ENCODE measurements around the gene DDX56. TPM values are rescaled to one million over a fixed set of nuclear protein-coding genes. Genes with fewer than 3 reads are reported as not detected.

Gene DDX56
- total RNA-seq, 1 donor from 2014 or later, result 99.7 TPM

GRCh38 chr7:44536090-44536489 lies 37.6 kb downstream of the DDX56 start:
- ChIA-PET CTCF (no interaction called here), POLR2A (no interaction called here)
- Mint-ChIP-seq H3K27me3 (no peaks in the 10 kb centered on the region), H3K4me3 (no peak overlapping the region), H3K36me3 (ENCODE audit: low read depth) (no peaks in the 10 kb centered on the region), H3K4me1 (peaks cover 2% of the 10 kb centered on the region), H3K27ac (no peak overlapping the region), H3K9me3 (no peaks in the 10 kb centered on the region)
- no peak for ATAC-seq (ENCODE audit: low read depth)
- no peak for DNase-seq
- intact Hi-C loops (cut with micrococcal nuclease), result no loop called here
- TF ChIP-seq, protein P1, sequence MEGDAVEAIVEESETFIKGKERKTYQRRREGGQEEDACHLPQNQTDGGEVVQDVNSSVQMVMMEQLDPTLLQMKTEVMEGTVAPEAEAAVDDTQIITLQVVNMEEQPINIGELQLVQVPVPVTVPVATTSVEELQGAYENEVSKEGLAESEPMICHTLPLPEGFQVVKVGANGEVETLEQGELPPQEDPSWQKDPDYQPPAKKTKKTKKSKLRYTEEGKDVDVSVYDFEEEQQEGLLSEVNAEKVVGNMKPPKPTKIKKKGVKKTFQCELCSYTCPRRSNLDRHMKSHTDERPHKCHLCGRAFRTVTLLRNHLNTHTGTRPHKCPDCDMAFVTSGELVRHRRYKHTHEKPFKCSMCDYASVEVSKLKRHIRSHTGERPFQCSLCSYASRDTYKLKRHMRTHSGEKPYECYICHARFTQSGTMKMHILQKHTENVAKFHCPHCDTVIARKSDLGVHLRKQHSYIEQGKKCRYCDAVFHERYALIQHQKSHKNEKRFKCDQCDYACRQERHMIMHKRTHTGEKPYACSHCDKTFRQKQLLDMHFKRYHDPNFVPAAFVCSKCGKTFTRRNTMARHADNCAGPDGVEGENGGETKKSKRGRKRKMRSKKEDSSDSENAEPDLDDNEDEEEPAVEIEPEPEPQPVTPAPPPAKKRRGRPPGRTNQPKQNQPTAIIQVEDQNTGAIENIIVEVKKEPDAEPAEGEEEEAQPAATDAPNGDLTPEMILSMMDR (IDR thresholded peaks at IDR 0.05), result no peak

- Mint-ChIP-seq H3K27me3 (no peaks in the 10 kb centered on the region), H3K4me3 (no peak overlapping the region), H3K36me3 (ENCODE audit: low read depth) (no peaks in the 10 kb centered on the region), H3K4me1 (peaks cover 5% of the 10 kb centered on the region), H3K9me3 (no peaks in the 10 kb centered on the region), H3K27ac (no peak overlapping the region)
- ATAC-seq (ENCODE audit: low read depth) (no peak), DNase-seq (no peak)
- TF ChIP-seq, protein P1 (IDR thresholded peaks at IDR 0.05), result no peak
- CTCF ChIA-PET, result no interaction called here
- POLR2A ChIA-PET, result no interaction called here
- intact Hi-C loops (cut with micrococcal nuclease), result no loop called here
Measured at GRCh38 chr7:44535348-44536064, 38.2 kb downstream of the DDX56 start.

DNA sequence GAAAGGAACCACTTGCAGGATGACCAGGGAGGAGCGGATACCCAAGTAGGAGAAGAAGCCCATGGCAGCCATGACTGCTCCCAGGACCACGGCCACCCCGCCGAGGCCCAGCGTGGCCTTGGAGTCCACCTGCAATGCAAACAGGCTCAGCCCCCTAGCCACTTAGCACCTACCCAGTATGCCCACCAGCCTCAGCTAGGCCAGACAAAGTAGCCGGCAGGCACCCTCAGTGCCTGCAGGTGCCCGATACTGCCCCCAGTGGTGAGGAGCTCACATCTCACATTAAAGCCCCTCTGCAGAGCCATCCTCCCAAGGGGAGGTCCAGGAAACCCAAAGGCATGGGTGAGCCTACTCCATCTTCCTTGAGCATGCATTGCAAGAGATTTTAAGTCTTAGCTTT lies 39.2 kb downstream of the DDX56 start:
- intact Hi-C loops (cut with micrococcal nuclease), result no loop called here
- ATAC-seq (ENCODE audit: low read depth) (peak; percentile 61), DNase-seq (peak; percentile 22)
- TF ChIP-seq, protein P1 (IDR thresholded peaks at IDR 0.05), result no peak
- H3K27me3 Mint-ChIP-seq, result no peaks in the 10 kb centered on the region
- no peaks in the 10 kb centered on the region for H3K9me3 Mint-ChIP-seq
- H3K4me3 Mint-ChIP-seq, result no peak overlapping the region
- H3K4me1 Mint-ChIP-seq, result peaks cover 5% of the 10 kb centered on the region
- H3K27ac Mint-ChIP-seq, result no peak overlapping the region
- ChIA-PET POLR2A (interaction anchor here (0.6 kb wide), 1 partner anchor 44 kb away, joined by 3 read pairs; no protein-coding TSS in a partner anchor), CTCF (interaction anchor here (0.6 to 1.0 kb wide), 2 partner anchors 12 to 44 kb away, joined by 3 read pairs; partner anchors contain the start of gene NUDCD3)
- H3K36me3 Mint-ChIP-seq (ENCODE audit: low read depth), result no peaks in the 10 kb centered on the region

DNA sequence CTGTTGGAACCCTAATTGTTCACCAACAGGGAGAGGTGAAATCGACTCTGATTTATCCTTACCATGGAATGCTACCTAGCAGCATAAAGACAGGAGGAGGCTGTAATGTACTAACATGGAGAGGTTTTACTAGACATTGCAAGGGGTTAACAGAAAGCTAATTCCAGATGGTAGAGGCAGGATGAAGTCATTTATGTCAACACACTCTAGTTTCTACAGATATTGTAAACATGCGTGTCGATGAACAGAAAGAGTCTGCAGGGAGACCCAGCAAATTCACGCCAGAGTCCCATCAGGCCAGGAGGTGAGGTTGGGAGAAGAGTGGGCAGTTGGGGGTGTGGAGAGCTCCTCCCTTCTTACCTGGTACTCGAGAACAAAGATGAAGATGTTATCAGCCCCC lies 39.6 kb downstream of the DDX56 start:
- Mint-ChIP-seq H3K27ac (no peak overlapping the region), H3K36me3 (ENCODE audit: low read depth) (no peaks in the 10 kb centered on the region), H3K27me3 (no peaks in the 10 kb centered on the region), H3K4me1 (peaks cover 5% of the 10 kb centered on the region), H3K9me3 (no peaks in the 10 kb centered on the region), H3K4me3 (no peak overlapping the region)
- ChIA-PET POLR2A (interaction anchor here (0.6 kb wide), 1 partner anchor 45 kb away, joined by 3 read pairs; no protein-coding TSS in a partner anchor), CTCF (interaction anchor here (0.6 to 1.0 kb wide), 2 partner anchors 12 to 44 kb away, joined by 3 read pairs; partner anchors contain the start of gene NUDCD3)
- TF ChIP-seq, protein P1 (IDR thresholded peaks at IDR 0.05), result no peak
- intact Hi-C loops (cut with micrococcal nuclease), result no loop called here
- no peak for DNase-seq
- ATAC-seq (ENCODE audit: low read depth), result no peak

DNA sequence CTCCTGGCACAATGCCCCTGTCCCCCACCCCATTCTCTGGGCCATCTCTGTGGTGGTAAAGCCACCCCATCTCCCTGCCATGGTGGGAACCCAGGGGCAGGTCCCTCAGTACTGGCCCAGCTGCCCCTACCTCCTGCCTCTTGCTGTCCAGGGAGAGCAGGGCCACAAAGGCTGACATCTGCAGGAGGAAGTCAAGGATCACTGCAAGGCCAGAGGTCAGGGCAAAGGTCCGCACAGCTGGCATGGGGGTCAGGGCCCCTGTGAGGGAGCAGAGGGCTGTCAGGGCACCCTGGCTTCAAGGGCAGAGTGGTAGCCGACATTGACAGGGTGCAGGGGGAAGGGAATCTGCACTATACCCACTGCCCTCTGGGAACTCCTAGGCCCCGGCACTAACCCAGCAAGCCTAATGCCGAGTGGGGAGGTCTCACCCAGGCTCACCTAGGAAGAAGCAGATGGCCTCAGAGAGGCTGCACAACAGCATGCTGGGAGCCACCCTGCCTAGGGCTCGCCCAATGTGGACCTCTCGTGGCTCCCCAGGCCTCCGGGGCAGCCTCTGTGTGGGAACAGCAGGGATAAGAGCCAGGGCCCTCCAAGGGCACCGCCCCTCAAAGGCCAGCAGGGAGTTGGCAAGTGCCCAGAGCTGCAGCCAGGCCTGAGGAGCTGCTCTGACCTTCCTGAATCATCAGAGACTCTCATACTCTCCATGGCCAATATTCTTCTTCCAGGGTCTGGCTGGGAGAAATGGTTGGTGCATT lies 40.2 kb downstream of the DDX56 start:
- Mint-ChIP-seq H3K9me3 (peaks cover under 1% of the 10 kb centered on the region), H3K27me3 (no peaks in the 10 kb centered on the region), H3K4me1 (peaks cover 5% of the 10 kb centered on the region), H3K36me3 (ENCODE audit: low read depth) (peaks cover under 1% of the 10 kb centered on the region), H3K27ac (no peak overlapping the region), H3K4me3 (no peak overlapping the region)
- POLR2A ChIA-PET, result no interaction called here
- CTCF ChIA-PET, result no interaction called here
- intact Hi-C loops (cut with micrococcal nuclease), result no loop called here
- TF ChIP-seq, protein P1 (IDR thresholded peaks at IDR 0.05), result no peak
- ATAC-seq (ENCODE audit: low read depth) (no peak), DNase-seq (no peak)
